Measurements from ENCODE around the gene ZNF579.

Gene ZNF579

GRCh38 chr19:55563261-55563690 lies 17.4 kb downstream of the ZNF579 start:
- peak; percentile 82 for ATAC-seq
- TF ChIP-seq PATZ1 (CRISPR knock-in tag; IDR thresholded peaks at IDR 0.05; ENCODE audit: borderline replicate concordance) = no peak
- TF ChIP-seq CSRNP3 (CRISPR knock-in tag; IDR thresholded peaks at IDR 0.05) = no peak
- no peak for TF ChIP-seq TOX (CRISPR knock-in tag; IDR thresholded peaks at IDR 0.05; ENCODE audit: borderline replicate concordance)
- TF ChIP-seq OSR1 (CRISPR knock-in tag; IDR thresholded peaks at IDR 0.05) = no peak
- TF ChIP-seq SNAI2 (CRISPR knock-in tag; IDR thresholded peaks at IDR 0.05) = no peak
- no peak for TF ChIP-seq TSHZ2 (CRISPR knock-in tag; IDR thresholded peaks at IDR 0.05)
- no peak for TF ChIP-seq ZFP3 (CRISPR knock-in tag; IDR thresholded peaks at IDR 0.05)
- TF ChIP-seq CREB5 (CRISPR knock-in tag; IDR thresholded peaks at IDR 0.05; ENCODE audit: low read depth) = no peak
- TF ChIP-seq ARNTL (CRISPR knock-in tag; IDR thresholded peaks at IDR 0.05; ENCODE audit: borderline replicate concordance, low read depth) = no peak
- TF ChIP-seq GLIS3 (CRISPR knock-in tag; IDR thresholded peaks at IDR 0.05) = no peak
- TF ChIP-seq ZNF70 (CRISPR knock-in tag; IDR thresholded peaks at IDR 0.05) = no peak
- no peak for TF ChIP-seq ESRRG (CRISPR knock-in tag; IDR thresholded peaks at IDR 0.05)

GRCh38 chr19:55559684-55560083 lies 21.0 kb downstream of the ZNF579 start:
- ATAC-seq = no peak
- TF ChIP-seq ISL1 (CRISPR knock-in tag; IDR thresholded peaks at IDR 0.05) = no peak
- no peak for TF ChIP-seq RARB (CRISPR knock-in tag; IDR thresholded peaks at IDR 0.05)
- no peak for TF ChIP-seq SNAI2 (CRISPR knock-in tag; IDR thresholded peaks at IDR 0.05)
- no peak for TF ChIP-seq TCF4 (CRISPR knock-in tag; IDR thresholded peaks at IDR 0.05; ENCODE audit: borderline replicate concordance)
- TF ChIP-seq ARNTL (CRISPR knock-in tag; IDR thresholded peaks at IDR 0.05; ENCODE audit: borderline replicate concordance, low read depth) = no peak
- TF ChIP-seq ZC3H10 (CRISPR knock-in tag; IDR thresholded peaks at IDR 0.05) = no peak
- no peak for TF ChIP-seq PPARA (CRISPR knock-in tag; IDR thresholded peaks at IDR 0.05; ENCODE audit: borderline replicate concordance)
- TF ChIP-seq ZFP30 (CRISPR knock-in tag; IDR thresholded peaks at IDR 0.05) = no peak
- TF ChIP-seq TOX (CRISPR knock-in tag; IDR thresholded peaks at IDR 0.05; ENCODE audit: borderline replicate concordance) = no peak
- no peak for TF ChIP-seq ZNF565 (CRISPR knock-in tag; conservative IDR thresholded peaks at IDR 0.05; ENCODE audit: low read depth)
- TF ChIP-seq ZNF70 (CRISPR knock-in tag; IDR thresholded peaks at IDR 0.05) = no peak
- TF ChIP-seq BACH2 (CRISPR knock-in tag; IDR thresholded peaks at IDR 0.05; ENCODE audit: borderline replicate concordance) = no peak
- no peak for TF ChIP-seq TSHZ2 (CRISPR knock-in tag; IDR thresholded peaks at IDR 0.05)

GRCh38 chr19:55554741-55555152 lies 25.9 kb downstream of the ZNF579 start:
- no peak for ATAC-seq
- TF ChIP-seq CREB5 (CRISPR knock-in tag; IDR thresholded peaks at IDR 0.05; ENCODE audit: low read depth) = no peak
- no peak for TF ChIP-seq ZFP30 (CRISPR knock-in tag; IDR thresholded peaks at IDR 0.05)
- TF ChIP-seq SNAI2 (CRISPR knock-in tag; IDR thresholded peaks at IDR 0.05) = no peak
- no peak for TF ChIP-seq PATZ1 (CRISPR knock-in tag; IDR thresholded peaks at IDR 0.05; ENCODE audit: borderline replicate concordance)
- TF ChIP-seq CSDC2 (CRISPR knock-in tag; IDR thresholded peaks at IDR 0.05) = no peak
- TF ChIP-seq ZNF565 (CRISPR knock-in tag; conservative IDR thresholded peaks at IDR 0.05; ENCODE audit: low read depth) = no peak
- TF ChIP-seq POU6F1 (CRISPR knock-in tag; IDR thresholded peaks at IDR 0.05; ENCODE audit: borderline replicate concordance, low read depth) = no peak
- no peak for TF ChIP-seq ARNTL (CRISPR knock-in tag; IDR thresholded peaks at IDR 0.05; ENCODE audit: borderline replicate concordance, low read depth)
- no peak for TF ChIP-seq TCF4 (CRISPR knock-in tag; IDR thresholded peaks at IDR 0.05; ENCODE audit: borderline replicate concordance)
- no peak for TF ChIP-seq ISL1 (CRISPR knock-in tag; IDR thresholded peaks at IDR 0.05)

Data from SK-N-SH treated with all-trans-retinoic acid at 6 μM for 48 hours (cell line).